Measurements from ENCODE around the gene ACAD10.
"Not testable (repeated sequence)": the region's sequence is repeated elsewhere in the genome, so short reads cannot be mapped to it uniquely, and the experiment has no call there.

Gene ACAD10

GRCh38 chr12:111687255-111687654 lies 1.4 kb downstream of the ACAD10 start:
- DNase-seq (ENCODE audit: low spot score) = no peak

- DNase-seq (ENCODE audit: low spot score) = no peak
These were observed 2.1 kb downstream of the ACAD10 start for GRCh38 chr12:111687952-111688351.

- no peak for DNase-seq (ENCODE audit: low spot score)
These were observed 5.4 kb downstream of the ACAD10 start for GRCh38 chr12:111691262-111691661.

- peak; percentile 51 for DNase-seq (ENCODE audit: low spot score)
These were observed 6.8 kb downstream of the ACAD10 start for GRCh38 chr12:111692575-111693210.

GRCh38 chr12:111693818-111694217 lies 8.0 kb downstream of the ACAD10 start:
- no peak for DNase-seq (ENCODE audit: low spot score)

- DNase-seq (ENCODE audit: low spot score) = no peak
These were observed 14.1 kb downstream of the ACAD10 start for GRCh38 chr12:111699962-111700361.

- no peak for DNase-seq (ENCODE audit: low spot score)
These were observed 19.8 kb downstream of the ACAD10 start for GRCh38 chr12:111705672-111706071.

GRCh38 chr12:111706145-111706544 lies 20.3 kb downstream of the ACAD10 start:
- DNase-seq (ENCODE audit: low spot score) = no peak

GRCh38 chr12:111715279-111715678 lies 29.4 kb downstream of the ACAD10 start:
- DNase-seq (ENCODE audit: low spot score) = no peak

GRCh38 chr12:111719316-111719715 lies 33.5 kb downstream of the ACAD10 start:
- not testable (repeated sequence) for DNase-seq (ENCODE audit: low spot score)

- no peak for DNase-seq (ENCODE audit: low spot score)
These were observed 34.6 kb downstream of the ACAD10 start for GRCh38 chr12:111720457-111720856.

- DNase-seq (ENCODE audit: low spot score) = not testable (repeated sequence)
These were observed 38.0 kb downstream of the ACAD10 start for GRCh38 chr12:111723646-111724360.

- no peak for DNase-seq (ENCODE audit: low spot score)
These were observed 42.9 kb downstream of the ACAD10 start for GRCh38 chr12:111728795-111729194.

GRCh38 chr12:111730420-111730819 lies 44.6 kb downstream of the ACAD10 start:
- no peak for DNase-seq (ENCODE audit: low spot score)

- DNase-seq (ENCODE audit: low spot score) = no peak
These were observed 46.9 kb downstream of the ACAD10 start for GRCh38 chr12:111732786-111733185.

- DNase-seq (ENCODE audit: low spot score) = no peak
These were observed 47.6 kb downstream of the ACAD10 start for GRCh38 chr12:111733340-111733915.

- DNase-seq (ENCODE audit: low spot score) = not testable (repeated sequence)
These were observed 53.7 kb downstream of the ACAD10 start for GRCh38 chr12:111739524-111739923.

GRCh38 chr12:111741235-111741812 lies 55.5 kb downstream of the ACAD10 start:
- no peak for DNase-seq (ENCODE audit: low spot score)

- no peak for DNase-seq (ENCODE audit: low spot score)
These were observed 59.4 kb downstream of the ACAD10 start for GRCh38 chr12:111745211-111745610.

GRCh38 chr12:111747333-111747732 lies 61.5 kb downstream of the ACAD10 start:
- DNase-seq (ENCODE audit: low spot score) = no peak

- DNase-seq (ENCODE audit: low spot score) = no peak
These were observed 62.4 kb downstream of the ACAD10 start for GRCh38 chr12:111748151-111748672.

GRCh38 chr12:111748867-111749266 lies 63.0 kb downstream of the ACAD10 start:
- DNase-seq (ENCODE audit: low spot score) = no peak

- no peak for DNase-seq (ENCODE audit: low spot score)
These were observed 63.5 kb downstream of the ACAD10 start for GRCh38 chr12:111749391-111749790.

All from iPS-NIHi11 (cell line).